Uterus (tissue), 4 donors: Measurements from ENCODE around the gene HEBP1. TPM values are rescaled to one million over a fixed set of nuclear protein-coding genes. Genes with fewer than 3 reads are reported as not detected.

Experiments
- DNase-seq, 2 donors: peaks; one replicate each; pipeline ENCODE4 v3.0.0-alpha.2; 2019 to 2020
- H3K27ac ChIP-seq, 2 donors: fragments of 200-600 bp; sonication (generic); 1 replicate in 1 of 2; 2 replicates in 1 of 2; pipeline ENCODE4 v1.5.1; 2016 to 2018
- H3K27me3 ChIP-seq, 2 donors: fragments of 200-600 bp; sonication (generic); one replicate each; pipeline ENCODE4 v1.5.1; 2018 to 2019; ENCODE audit warnings: control low read depth in 1 of 2
- H3K36me3 ChIP-seq, 2 donors: fragments of 200-600 bp; sonication (generic); one replicate each; pipeline ENCODE4 v1.5.1; 2019; ENCODE audit warnings: control low read depth in 1 of 2
- H3K4me1 ChIP-seq, 2 donors: fragments of 200-600 bp; sonication (generic); one replicate each; pipeline ENCODE4 v1.5.1; 2018 to 2019; ENCODE audit warnings: control low read depth in 1 of 2
- H3K4me3 ChIP-seq, 2 donors: fragments of 200-600 bp; sonication (generic); 1 replicate in 1 of 2; 2 replicates in 1 of 2; pipeline ENCODE4 v1.5.1; 2018 to 2019; ENCODE audit warnings: mild to moderate bottlenecking in 1 of 2
- H3K9me3 ChIP-seq, 2 donors: fragments of 200-600 bp; sonication (generic); one replicate each; pipeline ENCODE4 v1.5.1; 2019; ENCODE audit warnings: control low read depth in 1 of 2
- CTCF ChIP-seq, 4 experiments: fragments of 200-600 bp in 2 of 4; fragments of 450-650 bp in 2 of 4; sonication (generic) in 2 of 4; IDR thresholded peaks; one replicate each; pipeline ENCODE4 v1.5.1; 2016 to 2019; ENCODE audit warnings: antibody characterized with exemption in 4 of 4, mild to moderate bottlenecking in 2 of 4, moderate library complexity in 1 of 4
- POLR2A ChIP-seq, 2 donors: fragments of 450-650 bp; IDR thresholded peaks; one replicate each; pipeline ENCODE4 v1.6.1; 2016; ENCODE audit warnings: antibody characterized with exemption in 2 of 2, mild to moderate bottlenecking in 1 of 2, moderate library complexity in 1 of 2
- intact Hi-C: fragments of 100-400 bp; cut with DNase I; formaldehyde crosslinking; loops from one replicate; pipeline ENCODE4 v1.15.1; 2023; ENCODE audit warnings: low total_unique reads
- total RNA-seq, 4 donors: library from RNA; depleted of rRNA in 3 of 4; stranded (reverse); fragments of >200 nt in 3 of 4; gene quantifications; one replicate each; pipeline versions ENCODE4 v1.1.0 to v1.2.4, GENCODE V29; 2014 to 2023
- donor health status: DM: yes; HTN: yes; CAD: no.

Gene HEBP1
- total RNA-seq, 4 donors from 2014 or later: 10.5 to 64.4 (median 40.9) TPM

GRCh38 chr12:13024531-13024916 is 24.5 kb upstream of the HEBP1 start:
- Histone ChIP-seq H3K27ac (no peak overlapping the region), H3K4me3 (no peak overlapping the region), H3K9me3 (no peaks in the 10 kb centered on the region), H3K27me3 (no peaks in the 10 kb centered on the region), H3K36me3 (no peaks in the 10 kb centered on the region), H3K4me1 (no peaks in the 10 kb centered on the region)
- no peak for DNase-seq
- TF ChIP-seq CTCF (IDR thresholded peaks at IDR 0.05) (no peak), POLR2A (IDR thresholded peaks at IDR 0.05) (no peak)
- intact Hi-C loops: no loop called here

GRCh38 chr12:13023811-13024530 is 23.9 kb upstream of the HEBP1 start:
- no peak overlapping the region for H3K27ac ChIP-seq
- no peak overlapping the region for H3K4me3 ChIP-seq
- DNase-seq: peak in 1 of 2 donors; percentile 39
- TF ChIP-seq CTCF (IDR thresholded peaks at IDR 0.05) (peak in 3 of 4 experiments; percentile 19 to 42 (median 31)), POLR2A (IDR thresholded peaks at IDR 0.05) (no peak)
- intact Hi-C loops: no loop called here
- no peaks in the 10 kb centered on the region for H3K9me3 ChIP-seq
- no peaks in the 10 kb centered on the region for H3K27me3 ChIP-seq
- H3K4me1 ChIP-seq: no peaks in the 10 kb centered on the region
- H3K36me3 ChIP-seq: no peaks in the 10 kb centered on the region

- Histone ChIP-seq H3K27me3 (no peaks in the 10 kb centered on the region), H3K36me3 (no peaks in the 10 kb centered on the region), H3K27ac (no peak overlapping the region), H3K4me1 (no peaks in the 10 kb centered on the region), H3K4me3 (no peak overlapping the region), H3K9me3 (no peaks in the 10 kb centered on the region)
- TF ChIP-seq CTCF (IDR thresholded peaks at IDR 0.05) (no peak), POLR2A (IDR thresholded peaks at IDR 0.05) (no peak)
- intact Hi-C loops: no loop called here
- DNase-seq: no peak
Observed at GRCh38 chr12:13022851-13023271, 22.8 kb upstream of the HEBP1 start.

GRCh38 chr12:13011098-13011497 is 11.0 kb upstream of the HEBP1 start:
- no peaks in the 10 kb centered on the region for H3K4me1 ChIP-seq
- TF ChIP-seq POLR2A (IDR thresholded peaks at IDR 0.05) (no peak), CTCF (IDR thresholded peaks at IDR 0.05) (no peak)
- no peaks in the 10 kb centered on the region for H3K27me3 ChIP-seq
- no peaks in the 10 kb centered on the region for H3K9me3 ChIP-seq
- no peak overlapping the region for H3K4me3 ChIP-seq
- intact Hi-C loops: no loop called here
- H3K36me3 ChIP-seq: no peaks in the 10 kb centered on the region
- H3K27ac ChIP-seq: no peak overlapping the region
- DNase-seq: no peak

GRCh38 chr12:13008741-13009380 is 8.8 kb upstream of the HEBP1 start:
- DNase-seq: no peak

More at GRCh38 chr12:13008741-13009380, 8.8 kb upstream of the HEBP1 start:
- H3K27me3 ChIP-seq: no peaks in the 10 kb centered on the region
- no peaks in the 10 kb centered on the region for H3K4me1 ChIP-seq
- no peaks in the 10 kb centered on the region for H3K9me3 ChIP-seq
- no peak overlapping the region for H3K4me3 ChIP-seq
- intact Hi-C loops: no loop called here
- TF ChIP-seq POLR2A (IDR thresholded peaks at IDR 0.05) (no peak), CTCF (IDR thresholded peaks at IDR 0.05) (no peak)
- H3K27ac ChIP-seq: no peak overlapping the region
- H3K36me3 ChIP-seq: no peaks in the 10 kb centered on the region
